Fibroblast of mammary gland (primary cell): ENCODE results near the gene CRX.
"Not testable (repeated sequence)": the region's sequence is repeated elsewhere in the genome, so short reads cannot be mapped to it uniquely, and the experiment has no call there.

ENCODE experiments used
- DNase-seq: peaks from one replicate; pipeline ENCODE4 v3.0.0-alpha.2; 2010; ENCODE audit warnings: low read depth
- H3K4me3 ChIP-seq: 2 replicates; pipeline ENCODE4 v1.5.1; 2011; ENCODE audit warnings: low read depth, mild to moderate bottlenecking, low read length, moderate library complexity; ENCODE audit not compliant: control insufficient read depth
- CTCF ChIP-seq: conservative IDR thresholded peaks from 2 replicates; pipeline ENCODE4 v1.5.1; 2011; ENCODE audit warnings: low read depth, low read length, inconsistent platforms; ENCODE audit not compliant: control insufficient read depth, insufficient read depth

Gene CRX

GRCh38 chr19:47796785-47797184 is 25.0 kb upstream of the CRX start:
- no peak for DNase-seq
- H3K4me3 ChIP-seq = no peak overlapping the region
- no peak for TF ChIP-seq CTCF

GRCh38 chr19:47797996-47798903 is 23.5 kb upstream of the CRX start:
- DNase-seq = no peak
- no peak overlapping the region for H3K4me3 ChIP-seq
- TF ChIP-seq CTCF = no peak

- H3K4me3 ChIP-seq = no peak overlapping the region
- DNase-seq = no peak
- TF ChIP-seq CTCF = no peak
Measured at GRCh38 chr19:47798904-47799266, 22.9 kb upstream of the CRX start.

- no peak for DNase-seq
- H3K4me3 ChIP-seq = no peak overlapping the region
- no peak for TF ChIP-seq CTCF
Measured at GRCh38 chr19:47801270-47801669, 20.5 kb upstream of the CRX start.

GRCh38 chr19:47802521-47803043 is 19.2 kb upstream of the CRX start:
- no peak for TF ChIP-seq CTCF
- DNase-seq = no peak
- H3K4me3 ChIP-seq = no peak overlapping the region

- DNase-seq, H3K4me3 ChIP-seq: not testable (repeated sequence)
Measured at GRCh38 chr19:47803148-47803547, 18.6 kb upstream of the CRX start.

- not testable (repeated sequence) for DNase-seq, H3K4me3 ChIP-seq
Measured at GRCh38 chr19:47803671-47804070, 18.1 kb upstream of the CRX start.

- not testable (repeated sequence) for DNase-seq, H3K4me3 ChIP-seq
Measured at GRCh38 chr19:47804451-47804850, 17.3 kb upstream of the CRX start, which contains the start of gene TPRX1. TSS of gene TPRX1 (minus strand) at chr19:47804551. CDS start at chr19:47804539, 12 bp downstream.
